ENCODE results near the gene DSCAM. TPM values are rescaled to one million over a fixed set of nuclear protein-coding genes. Genes with fewer than 3 reads are reported as not detected.

Gene DSCAM
- total RNA-seq, 2 donors from 2014 or later, result 18.5 to 25.5 TPM

- H3K27ac Mint-ChIP-seq, result no peak overlapping the region
- WGBS, 2 experiments (ENCODE audit: insufficient coverage in 1 of 2, insufficient read length in 1 of 2), result 67 to 97% methylated on average over 1 to 7 of the region's 7 CpGs
- Histone ChIP-seq H3K27me3 (ENCODE audit: control insufficient read depth, insufficient read depth, low read length, poor library complexity, severe bottlenecking) (no peaks in the 10 kb centered on the region), H3K4me1 (ENCODE audit: control insufficient read depth, insufficient read depth, low read length) (peaks cover 5% of the 10 kb centered on the region), H3K9ac (ENCODE audit: extremely low read depth, low read length, poor library complexity, severe bottlenecking) (no peak overlapping the region), H3K27ac (ENCODE audit: low read depth, low read length) (no peak overlapping the region), H3K36me3 (ENCODE audit: control insufficient read depth, insufficient read depth, low read length) (peaks cover 19% of the 10 kb centered on the region), H3K4me3 (ENCODE audit: low read length) (no peak overlapping the region), H3K9me3 (ENCODE audit: control insufficient read depth, low read length) (no peaks in the 10 kb centered on the region)
- H3K4me3 Mint-ChIP-seq, result no peak overlapping the region
- peaks cover 12% of the 10 kb centered on the region for H3K36me3 Mint-ChIP-seq (ENCODE audit: low read depth)
- DNase-seq, result no peak
- H3K4me1 Mint-ChIP-seq, result peaks cover 23% of the 10 kb centered on the region
- TF ChIP-seq CTCF (conservative IDR thresholded peaks at IDR 0.05), result no peak
- H3K9me3 Mint-ChIP-seq, result no peaks in the 10 kb centered on the region
- no peaks in the 10 kb centered on the region for H3K27me3 Mint-ChIP-seq (ENCODE audit: insufficient read depth)
Observed at GRCh38 chr21:40465382-40465781, 381.6 kb downstream of the DSCAM start.

GRCh38 chr21:40463176-40463575, 383.8 kb downstream of the DSCAM start:
- Histone ChIP-seq H3K36me3 (ENCODE audit: control insufficient read depth, insufficient read depth, low read length) (peaks cover 22% of the 10 kb centered on the region), H3K9me3 (ENCODE audit: control insufficient read depth, low read length) (no peaks in the 10 kb centered on the region), H3K27me3 (ENCODE audit: control insufficient read depth, insufficient read depth, low read length, poor library complexity, severe bottlenecking) (no peaks in the 10 kb centered on the region), H3K27ac (ENCODE audit: low read depth, low read length) (no peak overlapping the region), H3K9ac (ENCODE audit: extremely low read depth, low read length, poor library complexity, severe bottlenecking) (no peak overlapping the region), H3K4me3 (ENCODE audit: low read length) (no peak overlapping the region), H3K4me1 (ENCODE audit: control insufficient read depth, insufficient read depth, low read length) (peaks cover 5% of the 10 kb centered on the region)
- H3K27me3 Mint-ChIP-seq (ENCODE audit: insufficient read depth), result no peaks in the 10 kb centered on the region
- 91 to 92% methylated on average over 2 of the region's 2 CpGs for WGBS, 2 experiments (ENCODE audit: insufficient coverage in 1 of 2, insufficient read length in 1 of 2)
- H3K36me3 Mint-ChIP-seq (ENCODE audit: low read depth), result peaks cover 12% of the 10 kb centered on the region
- H3K27ac Mint-ChIP-seq, result no peak overlapping the region
- no peaks in the 10 kb centered on the region for H3K9me3 Mint-ChIP-seq
- H3K4me1 Mint-ChIP-seq, result peaks cover 22% of the 10 kb centered on the region
- DNase-seq, result no peak
- no peak overlapping the region for H3K4me3 Mint-ChIP-seq
- no peak for TF ChIP-seq CTCF (conservative IDR thresholded peaks at IDR 0.05)

GRCh38 chr21:40461008-40461407, 385.9 kb downstream of the DSCAM start:
- H3K4me1 Mint-ChIP-seq, result peaks cover 12% of the 10 kb centered on the region
- Histone ChIP-seq H3K9ac (ENCODE audit: extremely low read depth, low read length, poor library complexity, severe bottlenecking) (no peak overlapping the region), H3K27me3 (ENCODE audit: control insufficient read depth, insufficient read depth, low read length, poor library complexity, severe bottlenecking) (no peaks in the 10 kb centered on the region), H3K36me3 (ENCODE audit: control insufficient read depth, insufficient read depth, low read length) (peaks cover 17% of the 10 kb centered on the region), H3K4me1 (ENCODE audit: control insufficient read depth, insufficient read depth, low read length) (peaks cover 5% of the 10 kb centered on the region), H3K27ac (ENCODE audit: low read depth, low read length) (no peak overlapping the region), H3K4me3 (ENCODE audit: low read length) (no peak overlapping the region), H3K9me3 (ENCODE audit: control insufficient read depth, low read length) (no peaks in the 10 kb centered on the region)
- no peak overlapping the region for H3K4me3 Mint-ChIP-seq
- no peak for DNase-seq
- 100% methylated on average over 1 of the region's 1 CpG; no CpG with 5 or more reads in 1 of the 2 experiments for WGBS, 2 experiments (ENCODE audit: insufficient coverage in 1 of 2, insufficient read length in 1 of 2)
- H3K27me3 Mint-ChIP-seq (ENCODE audit: insufficient read depth), result no peaks in the 10 kb centered on the region
- H3K9me3 Mint-ChIP-seq, result no peaks in the 10 kb centered on the region
- no peak overlapping the region for H3K27ac Mint-ChIP-seq
- TF ChIP-seq CTCF (conservative IDR thresholded peaks at IDR 0.05), result no peak
- H3K36me3 Mint-ChIP-seq (ENCODE audit: low read depth), result peaks cover 10% of the 10 kb centered on the region

All from endodermal cell (in vitro differentiated cells).